Thyroid gland (tissue), 4 donors: Measurements from ENCODE around the gene HTR5A. TPM values are rescaled to one million over a fixed set of nuclear protein-coding genes. Genes with fewer than 3 reads are reported as not detected.

Experiments
- DNase-seq, 2 donors: peaks; one replicate each; pipeline ENCODE4 v3.0.0-alpha.2; 2019
- H3K27ac ChIP-seq, 3 donors: fragments of 200-600 bp; sonication (generic); 1 replicate in 2 of 3; 2 replicates in 1 of 3; pipeline ENCODE4 v1.5.1; 2016 to 2019; ENCODE audit warnings: mild to moderate bottlenecking in 1 of 3, moderate library complexity in 1 of 3
- H3K27me3 ChIP-seq: fragments of 200-600 bp; sonication (generic); one replicate; pipeline ENCODE4 v1.5.1; 2019
- H3K36me3 ChIP-seq, 2 donors: fragments of 200-600 bp; sonication (generic); one replicate each; pipeline ENCODE4 v1.5.1; 2016 to 2019
- H3K4me1 ChIP-seq, 2 donors: fragments of 200-600 bp; sonication (generic); one replicate each; pipeline ENCODE4 v1.5.1; 2017 to 2019
- H3K4me3 ChIP-seq, 3 donors: fragments of 200-600 bp; sonication (generic); replicated peaks in 1 of 3; 1 replicate in 2 of 3; 2 replicates in 1 of 3; pipeline ENCODE4 v1.5.1; 2016; ENCODE audit warnings: mild to moderate bottlenecking in 1 of 3
- H3K9me3 ChIP-seq: fragments of 200-600 bp; sonication (generic); one replicate; pipeline ENCODE4 v1.5.1; 2017
- POLR2A ChIP-seq, 2 donors: fragments of 450-650 bp; IDR thresholded peaks; one replicate each; pipeline ENCODE4 v1.6.1; 2017; ENCODE audit warnings: antibody characterized with exemption in 2 of 2, mild to moderate bottlenecking in 2 of 2, moderate library complexity in 1 of 2
- WGBS, 2 donors: methylation state at CpG; one replicate each; pipeline ENCODE4 v1.1.5; 2017; 5-methylcytosine and 5-hydroxymethylcytosine counted together
- intact Hi-C: fragments of 100-400 bp; cut with DNase I; formaldehyde crosslinking; loops from one replicate; pipeline ENCODE4 v1.15.1; 2023
- total RNA-seq, 4 donors: library from RNA; depleted of rRNA; stranded (reverse); fragments of >200 nt; gene quantifications; one replicate each; pipeline ENCODE4 v1.2.3, GENCODE V29; 2016
- TF ChIP-seq, protein P1 (sequence below), 6 experiments: fragments of 200-600 bp in 3 of 6; fragments of 450-650 bp in 3 of 6; sonication (generic) in 3 of 6; IDR thresholded peaks; one replicate each; pipeline ENCODE4 v1.5.1; 2016 to 2019; ENCODE audit warnings: antibody characterized with exemption in 6 of 6, mild to moderate bottlenecking in 2 of 6, inconsistent platforms in 1 of 6, moderate library complexity in 1 of 6

HTR5A gene
- total RNA-seq, 4 donors from 2014 or later, result 0.59 TPM; not detected in 3

DNA sequence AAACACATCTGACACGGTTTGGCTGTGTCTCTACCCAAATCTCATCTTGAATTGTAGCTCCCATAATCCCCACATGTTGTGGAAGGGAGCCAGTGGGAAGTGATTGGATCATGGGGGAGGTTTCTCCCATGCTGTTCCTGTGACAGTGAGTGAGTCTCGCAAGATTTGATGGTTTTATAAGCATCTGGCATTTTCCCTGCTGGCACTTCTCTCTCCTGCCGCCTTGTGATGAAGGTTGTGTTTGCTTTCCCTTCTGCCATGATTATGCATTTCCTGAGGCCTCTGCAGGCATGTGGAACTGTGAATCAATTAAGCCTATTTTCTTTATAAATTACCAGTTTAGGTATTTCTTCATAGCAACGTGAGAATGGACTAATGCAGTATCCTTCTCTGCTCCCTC is 5.9 kb upstream of the HTR5A start:
- H3K36me3 ChIP-seq, result no peaks in the 10 kb centered on the region
- no peak overlapping the region for H3K27ac ChIP-seq
- H3K27me3 ChIP-seq, result no peaks in the 10 kb centered on the region
- no peak overlapping the region for H3K4me3 ChIP-seq
- TF ChIP-seq POLR2A (IDR thresholded peaks at IDR 0.05), result no peak
- TF ChIP-seq, protein P1, sequence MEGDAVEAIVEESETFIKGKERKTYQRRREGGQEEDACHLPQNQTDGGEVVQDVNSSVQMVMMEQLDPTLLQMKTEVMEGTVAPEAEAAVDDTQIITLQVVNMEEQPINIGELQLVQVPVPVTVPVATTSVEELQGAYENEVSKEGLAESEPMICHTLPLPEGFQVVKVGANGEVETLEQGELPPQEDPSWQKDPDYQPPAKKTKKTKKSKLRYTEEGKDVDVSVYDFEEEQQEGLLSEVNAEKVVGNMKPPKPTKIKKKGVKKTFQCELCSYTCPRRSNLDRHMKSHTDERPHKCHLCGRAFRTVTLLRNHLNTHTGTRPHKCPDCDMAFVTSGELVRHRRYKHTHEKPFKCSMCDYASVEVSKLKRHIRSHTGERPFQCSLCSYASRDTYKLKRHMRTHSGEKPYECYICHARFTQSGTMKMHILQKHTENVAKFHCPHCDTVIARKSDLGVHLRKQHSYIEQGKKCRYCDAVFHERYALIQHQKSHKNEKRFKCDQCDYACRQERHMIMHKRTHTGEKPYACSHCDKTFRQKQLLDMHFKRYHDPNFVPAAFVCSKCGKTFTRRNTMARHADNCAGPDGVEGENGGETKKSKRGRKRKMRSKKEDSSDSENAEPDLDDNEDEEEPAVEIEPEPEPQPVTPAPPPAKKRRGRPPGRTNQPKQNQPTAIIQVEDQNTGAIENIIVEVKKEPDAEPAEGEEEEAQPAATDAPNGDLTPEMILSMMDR (IDR thresholded peaks at IDR 0.05), result no peak
- no peak for DNase-seq
- 40 to 43% methylated on average over 4 of the region's 4 CpGs for WGBS, 2 donors
- intact Hi-C loops, result no loop called here
- H3K4me1 ChIP-seq, result no peaks in the 10 kb centered on the region
- no peaks in the 10 kb centered on the region for H3K9me3 ChIP-seq

DNA sequence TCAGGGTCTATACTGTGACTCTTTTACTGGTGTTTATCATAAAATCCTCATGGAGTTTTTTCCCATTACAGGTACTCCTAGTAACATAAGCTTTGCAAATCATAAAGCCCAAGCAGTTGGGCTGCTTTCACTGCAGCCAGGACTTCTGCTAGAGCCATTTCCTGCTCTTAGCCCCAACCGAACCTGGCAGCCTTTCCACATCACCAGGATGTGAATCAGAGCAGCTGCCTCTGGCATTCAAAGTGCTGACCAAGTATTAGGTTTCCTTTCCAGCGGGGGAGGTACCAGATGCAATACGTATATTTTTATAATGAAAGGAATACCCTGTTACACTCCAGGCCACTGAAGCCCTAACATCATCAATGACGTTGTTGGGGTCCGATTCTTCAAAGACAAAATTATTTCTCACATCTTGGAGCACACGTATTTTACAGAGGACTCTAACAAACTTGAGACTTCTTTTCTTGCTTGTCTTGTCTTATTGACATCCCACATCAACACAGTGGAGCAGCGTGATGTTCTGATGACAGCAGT is 3.6 kb upstream of the HTR5A start:
- H3K27ac ChIP-seq, result no peak overlapping the region
- no peaks in the 10 kb centered on the region for H3K9me3 ChIP-seq
- intact Hi-C loops, result no loop called here
- peak in 1 of 2 donors; percentile 3 for DNase-seq
- TF ChIP-seq, protein P1 (IDR thresholded peaks at IDR 0.05), result no peak
- TF ChIP-seq POLR2A (IDR thresholded peaks at IDR 0.05), result no peak
- WGBS, 2 donors, result 69 to 81% methylated on average over 7 of the region's 7 CpGs
- H3K36me3 ChIP-seq, result no peaks in the 10 kb centered on the region
- no peaks in the 10 kb centered on the region for H3K4me1 ChIP-seq
- no peaks in the 10 kb centered on the region for H3K27me3 ChIP-seq
- H3K4me3 ChIP-seq, result no peak overlapping the region

DNA sequence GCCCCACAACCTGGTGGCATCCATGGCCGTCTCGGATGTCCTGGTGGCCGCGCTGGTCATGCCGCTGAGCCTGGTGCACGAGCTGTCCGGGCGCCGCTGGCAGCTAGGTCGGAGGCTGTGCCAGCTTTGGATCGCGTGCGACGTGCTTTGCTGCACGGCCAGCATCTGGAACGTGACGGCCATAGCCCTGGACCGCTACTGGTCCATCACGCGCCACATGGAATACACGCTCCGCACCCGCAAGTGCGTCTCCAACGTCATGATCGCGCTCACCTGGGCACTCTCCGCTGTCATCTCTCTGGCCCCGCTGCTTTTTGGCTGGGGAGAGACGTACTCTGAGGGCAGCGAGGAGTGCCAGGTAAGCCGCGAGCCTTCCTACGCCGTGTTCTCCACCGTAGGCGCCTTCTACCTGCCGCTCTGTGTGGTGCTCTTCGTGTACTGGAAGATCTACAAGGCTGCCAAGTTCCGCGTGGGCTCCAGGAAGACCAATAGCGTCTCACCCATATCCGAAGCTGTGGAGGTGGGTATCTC is 1.1 kb downstream of the HTR5A start:
- H3K27me3 ChIP-seq, result no peaks in the 10 kb centered on the region
- DNase-seq, result no peak
- H3K36me3 ChIP-seq, result no peaks in the 10 kb centered on the region
- no peak for TF ChIP-seq POLR2A (IDR thresholded peaks at IDR 0.05)
- TF ChIP-seq, protein P1 (IDR thresholded peaks at IDR 0.05), result no peak
- H3K4me1 ChIP-seq, result no peaks in the 10 kb centered on the region
- no peak overlapping the region for H3K4me3 ChIP-seq
- H3K9me3 ChIP-seq, result no peaks in the 10 kb centered on the region
- WGBS, 2 donors, result 64 to 68% methylated on average over 33 to 39 of the region's 43 CpGs
- intact Hi-C loops, result no loop called here
- H3K27ac ChIP-seq, result no peak overlapping the region

DNA sequence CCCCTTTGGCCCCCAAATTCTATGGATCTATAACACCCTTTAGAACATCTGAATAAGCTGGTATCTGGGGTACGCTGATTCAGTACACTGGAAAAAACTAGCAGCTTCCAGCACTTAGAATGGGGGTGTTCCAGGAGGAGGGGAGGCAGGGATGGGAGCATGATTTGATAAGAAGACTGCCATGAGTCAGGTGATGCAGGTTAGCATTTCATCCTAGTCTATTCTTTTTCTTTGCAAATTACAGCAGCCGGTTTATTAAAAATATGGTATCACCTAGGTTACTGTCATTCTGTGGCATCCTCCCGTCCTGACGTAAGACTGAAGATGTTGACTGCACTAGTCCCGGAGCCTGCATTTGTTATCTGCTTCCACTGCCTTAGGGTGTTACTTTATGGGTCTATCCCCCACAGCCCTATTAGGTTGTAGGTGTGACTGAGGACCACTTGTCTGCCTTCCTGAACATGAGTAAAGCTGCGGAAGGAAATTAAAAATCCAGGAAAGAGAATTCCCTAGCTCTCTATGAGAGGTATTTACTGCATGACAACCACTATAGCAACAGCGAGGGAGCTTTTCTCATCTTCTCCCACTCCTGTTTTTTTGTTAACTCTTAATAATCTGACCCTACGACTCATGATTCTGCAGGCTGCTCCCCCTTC is 1.9 kb downstream of the HTR5A start:
- no peaks in the 10 kb centered on the region for H3K27me3 ChIP-seq
- DNase-seq, result no peak
- H3K4me3 ChIP-seq, result no peak overlapping the region
- no peak overlapping the region for H3K27ac ChIP-seq
- TF ChIP-seq POLR2A (IDR thresholded peaks at IDR 0.05), result no peak
- TF ChIP-seq, protein P1 (IDR thresholded peaks at IDR 0.05), result no peak
- WGBS, 2 donors, result 79 to 83% methylated on average over 8 of the region's 8 CpGs
- H3K36me3 ChIP-seq, result no peaks in the 10 kb centered on the region
- no peaks in the 10 kb centered on the region for H3K4me1 ChIP-seq
- intact Hi-C loops, result no loop called here
- no peaks in the 10 kb centered on the region for H3K9me3 ChIP-seq

DNA sequence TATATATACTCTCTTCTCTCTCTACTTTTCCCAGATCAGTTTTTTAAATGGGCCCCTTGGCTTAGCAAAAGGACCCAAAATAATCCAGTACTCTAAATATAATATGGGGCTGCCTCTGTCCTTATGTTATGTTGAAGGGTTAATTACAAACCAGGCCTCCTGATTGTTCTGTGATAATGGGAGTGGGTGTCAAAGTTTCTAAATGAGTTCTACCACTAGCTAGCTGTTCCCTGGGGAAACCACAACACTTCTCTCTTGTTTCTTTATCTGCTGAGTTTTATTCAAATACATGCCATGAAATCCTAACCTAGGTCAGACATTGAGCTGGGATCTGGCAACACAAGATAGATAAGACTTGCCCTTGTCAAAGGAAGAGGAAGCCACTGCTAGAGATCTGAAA is 3.8 kb downstream of the HTR5A start:
- Histone ChIP-seq H3K36me3 (no peaks in the 10 kb centered on the region), H3K4me3 (no peak overlapping the region), H3K27ac (no peak overlapping the region), H3K9me3 (no peaks in the 10 kb centered on the region), H3K4me1 (no peaks in the 10 kb centered on the region), H3K27me3 (no peaks in the 10 kb centered on the region)
- no peak for DNase-seq
- no peak for TF ChIP-seq POLR2A (IDR thresholded peaks at IDR 0.05)
- TF ChIP-seq, protein P1 (IDR thresholded peaks at IDR 0.05), result no peak
- intact Hi-C loops, result no loop called here
